ENCODE data around the gene CHCHD3.
A peak's percentile ranks its signal among the peaks of the same experiment; 100 is the strongest.

The CHCHD3 gene

DNA sequence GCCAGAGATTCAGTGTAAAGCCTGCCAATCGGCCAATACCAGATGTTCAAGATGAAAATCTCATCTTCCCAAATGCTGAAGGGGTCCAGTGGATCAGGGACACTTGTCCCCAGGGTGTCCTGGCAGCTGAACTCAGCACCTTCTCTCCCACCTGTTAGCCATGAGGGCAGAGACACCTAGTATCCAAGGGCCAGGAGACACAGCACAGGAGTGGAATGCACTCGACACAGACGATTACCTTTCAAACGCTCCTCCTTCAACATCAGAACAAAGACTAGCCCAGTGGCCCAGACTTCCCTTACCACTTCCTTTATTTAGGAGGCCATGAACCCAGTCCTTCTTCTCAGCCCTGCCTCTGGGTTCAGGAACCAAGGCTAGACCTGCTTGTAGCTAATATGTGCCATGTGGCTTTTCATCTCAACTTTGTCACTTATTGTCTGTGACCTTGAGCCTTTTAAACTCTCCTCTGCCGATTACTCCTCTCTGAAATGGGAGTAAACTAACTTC, 325.4 kb downstream of the CHCHD3 start:
- 0 out of 2 replicates have a peak overlapping the region, but pooled peaks have one; percentile 4 for H2AFZ ChIP-seq (ENCODE audit: low read length)
- no peak overlapping the region for H3K9ac ChIP-seq (ENCODE audit: low read depth, low read length, poor library complexity, severe bottlenecking)
- no peaks in the 10 kb centered on the region for H3K79me2 ChIP-seq (ENCODE audit: insufficient read depth, low read length)
- H3K27me3 ChIP-seq (ENCODE audit: insufficient read depth, low read length, poor library complexity, severe bottlenecking), result no peaks in the 10 kb centered on the region
- no peaks in the 10 kb centered on the region for H4K20me1 ChIP-seq (ENCODE audit: insufficient read depth, low read length, poor library complexity, severe bottlenecking)
- no peaks in the 10 kb centered on the region for H3K9me3 ChIP-seq (ENCODE audit: insufficient read depth, low read depth, low read length)
- TF ChIP-seq EZH2phosphoT487 (IDR thresholded peaks at IDR 0.05; ENCODE audit: borderline replicate concordance), result no peak
- no peaks in the 10 kb centered on the region for H3K4me1 ChIP-seq (ENCODE audit: insufficient read depth, low read length, poor library complexity, severe bottlenecking)
- H3K9me2 ChIP-seq (replicated peaks; ENCODE audit: low read depth, low read length), result no peaks in the 10 kb centered on the region
- H3K4me2 ChIP-seq (ENCODE audit: low read depth, low read length, poor library complexity, severe bottlenecking), result no peak overlapping the region
- H3K36me3 ChIP-seq (ENCODE audit: insufficient read depth, low read length), result no peaks in the 10 kb centered on the region
- H3F3A ChIP-seq (ENCODE audit: low read depth), result no peaks in the 10 kb centered on the region
- H3K4me3 ChIP-seq (ENCODE audit: low read length, poor library complexity, severe bottlenecking), result no peak overlapping the region

DNA sequence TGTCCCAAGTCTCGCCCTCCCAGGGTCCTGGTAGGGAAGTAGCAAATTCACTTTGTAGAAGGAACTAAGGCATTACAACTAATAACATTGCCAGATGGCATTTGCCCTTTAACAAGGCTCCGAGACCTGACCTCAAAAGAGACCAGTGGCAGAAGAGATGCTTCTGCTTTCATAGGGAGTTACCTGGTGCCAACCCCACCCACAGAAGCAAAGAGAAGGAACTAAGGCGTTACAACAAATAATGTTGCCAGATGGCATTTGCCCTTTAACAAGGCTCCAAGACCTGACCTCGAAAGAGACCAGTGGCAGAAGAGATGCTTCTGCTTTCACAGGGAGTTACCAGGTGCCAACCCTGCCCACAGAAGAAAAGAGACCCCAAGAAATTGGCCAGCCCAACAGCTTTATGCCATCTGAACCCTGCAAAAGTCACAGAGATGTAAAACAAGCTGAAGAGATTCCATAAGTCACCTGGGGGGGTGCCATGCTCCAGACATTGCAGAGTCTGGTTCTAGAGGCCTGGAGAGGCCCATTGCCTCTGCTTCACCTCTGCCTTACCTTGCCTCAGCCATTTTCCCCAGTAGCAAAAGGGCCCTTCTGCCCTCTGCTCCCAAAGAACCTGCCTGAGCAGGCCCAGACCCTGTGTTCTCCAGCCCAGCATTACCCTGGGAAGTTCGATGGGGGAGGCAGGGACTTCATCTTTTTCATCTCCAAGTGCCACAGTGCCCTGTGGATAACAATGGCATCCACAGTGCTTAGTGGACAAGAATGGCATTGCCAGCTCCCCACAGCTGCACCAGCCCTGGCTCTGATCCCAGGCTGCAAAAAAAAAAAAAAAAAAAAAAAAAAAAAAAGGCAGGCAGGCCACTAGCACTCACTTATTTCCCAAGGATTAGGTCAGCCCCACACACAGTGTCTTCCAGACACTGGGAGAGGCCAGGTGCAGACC, 326.1 kb downstream of the CHCHD3 start:
- no peaks in the 10 kb centered on the region for H3K4me1 ChIP-seq (ENCODE audit: insufficient read depth, low read length, poor library complexity, severe bottlenecking)
- H3K4me3 ChIP-seq (ENCODE audit: low read length, poor library complexity, severe bottlenecking), result no peak overlapping the region
- TF ChIP-seq, protein P1, sequence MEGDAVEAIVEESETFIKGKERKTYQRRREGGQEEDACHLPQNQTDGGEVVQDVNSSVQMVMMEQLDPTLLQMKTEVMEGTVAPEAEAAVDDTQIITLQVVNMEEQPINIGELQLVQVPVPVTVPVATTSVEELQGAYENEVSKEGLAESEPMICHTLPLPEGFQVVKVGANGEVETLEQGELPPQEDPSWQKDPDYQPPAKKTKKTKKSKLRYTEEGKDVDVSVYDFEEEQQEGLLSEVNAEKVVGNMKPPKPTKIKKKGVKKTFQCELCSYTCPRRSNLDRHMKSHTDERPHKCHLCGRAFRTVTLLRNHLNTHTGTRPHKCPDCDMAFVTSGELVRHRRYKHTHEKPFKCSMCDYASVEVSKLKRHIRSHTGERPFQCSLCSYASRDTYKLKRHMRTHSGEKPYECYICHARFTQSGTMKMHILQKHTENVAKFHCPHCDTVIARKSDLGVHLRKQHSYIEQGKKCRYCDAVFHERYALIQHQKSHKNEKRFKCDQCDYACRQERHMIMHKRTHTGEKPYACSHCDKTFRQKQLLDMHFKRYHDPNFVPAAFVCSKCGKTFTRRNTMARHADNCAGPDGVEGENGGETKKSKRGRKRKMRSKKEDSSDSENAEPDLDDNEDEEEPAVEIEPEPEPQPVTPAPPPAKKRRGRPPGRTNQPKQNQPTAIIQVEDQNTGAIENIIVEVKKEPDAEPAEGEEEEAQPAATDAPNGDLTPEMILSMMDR (conservative IDR thresholded peaks at IDR 0.05; ENCODE audit: low read length), result no peak
- no peak for TF ChIP-seq EZH2phosphoT487 (IDR thresholded peaks at IDR 0.05; ENCODE audit: borderline replicate concordance)
- no peaks in the 10 kb centered on the region for H3K9me2 ChIP-seq (replicated peaks; ENCODE audit: low read depth, low read length)
- no peak overlapping the region for H2AFZ ChIP-seq (ENCODE audit: low read length)
- no peaks in the 10 kb centered on the region for H3K36me3 ChIP-seq (ENCODE audit: insufficient read depth, low read length)
- H3K27me3 ChIP-seq (ENCODE audit: insufficient read depth, low read length, poor library complexity, severe bottlenecking), result no peaks in the 10 kb centered on the region
- H3K79me2 ChIP-seq (ENCODE audit: insufficient read depth, low read length), result no peaks in the 10 kb centered on the region
- H4K20me1 ChIP-seq (ENCODE audit: insufficient read depth, low read length, poor library complexity, severe bottlenecking), result no peaks in the 10 kb centered on the region
- no peaks in the 10 kb centered on the region for H3F3A ChIP-seq (ENCODE audit: low read depth)
- no peaks in the 10 kb centered on the region for H3K9me3 ChIP-seq (ENCODE audit: insufficient read depth, low read depth, low read length)
- no peak overlapping the region for H3K4me2 ChIP-seq (ENCODE audit: low read depth, low read length, poor library complexity, severe bottlenecking)
- H3K9ac ChIP-seq (ENCODE audit: low read depth, low read length, poor library complexity, severe bottlenecking), result no peak overlapping the region

DNA sequence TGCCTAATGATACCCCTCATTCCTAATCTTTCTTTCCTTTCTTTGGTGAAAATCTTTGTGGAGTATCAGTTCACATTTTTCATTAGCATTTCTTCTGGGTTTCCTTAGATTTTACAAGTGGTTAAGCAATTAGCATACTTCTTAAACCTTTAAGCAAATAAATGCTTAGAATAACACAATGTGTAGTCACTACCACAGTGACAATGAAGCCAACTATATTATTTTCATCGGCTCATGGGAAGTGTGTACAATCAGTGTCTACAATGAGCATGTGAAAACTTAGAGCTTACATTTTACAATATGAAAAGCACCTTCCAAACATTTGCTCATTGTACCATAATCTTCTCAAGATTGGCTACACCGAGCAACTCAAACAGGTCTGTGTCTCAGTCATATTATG, 329.5 kb downstream of the CHCHD3 start:
- no peak for TF ChIP-seq EZH2phosphoT487 (IDR thresholded peaks at IDR 0.05; ENCODE audit: borderline replicate concordance)
- TF ChIP-seq, protein P1 (conservative IDR thresholded peaks at IDR 0.05; ENCODE audit: low read length), result no peak

More for the DNA sequence above, 329.5 kb downstream of the CHCHD3 start:
- H3K36me3 ChIP-seq (ENCODE audit: insufficient read depth, low read length), result no peaks in the 10 kb centered on the region
- no peak overlapping the region for H2AFZ ChIP-seq (ENCODE audit: low read length)
- no peaks in the 10 kb centered on the region for H3K27me3 ChIP-seq (ENCODE audit: insufficient read depth, low read length, poor library complexity, severe bottlenecking)
- peaks cover 6% of the 10 kb centered on the region for H3K4me1 ChIP-seq (ENCODE audit: insufficient read depth, low read length, poor library complexity, severe bottlenecking)
- H3K79me2 ChIP-seq (ENCODE audit: insufficient read depth, low read length), result no peaks in the 10 kb centered on the region
- H3K4me3 ChIP-seq (ENCODE audit: low read length, poor library complexity, severe bottlenecking), result no peak overlapping the region
- no peaks in the 10 kb centered on the region for H3F3A ChIP-seq (ENCODE audit: low read depth)
- no peaks in the 10 kb centered on the region for H4K20me1 ChIP-seq (ENCODE audit: insufficient read depth, low read length, poor library complexity, severe bottlenecking)
- H3K9ac ChIP-seq (ENCODE audit: low read depth, low read length, poor library complexity, severe bottlenecking), result no peak overlapping the region
- no peaks in the 10 kb centered on the region for H3K9me2 ChIP-seq (replicated peaks; ENCODE audit: low read depth, low read length)
- H3K4me2 ChIP-seq (ENCODE audit: low read depth, low read length, poor library complexity, severe bottlenecking), result no peak overlapping the region
- no peaks in the 10 kb centered on the region for H3K9me3 ChIP-seq (ENCODE audit: insufficient read depth, low read depth, low read length)
